B cell (primary cell): ENCODE measurements around the gene HRK.

ENCODE experiments used
- CTCF ChIP-seq: fragments of 200-600 bp; IDR thresholded peaks from one replicate; pipeline ENCODE4 v1.8.0; 2022; ENCODE audit warnings: antibody characterized with exemption, mild to moderate bottlenecking
- EZH2 ChIP-seq: IDR thresholded peaks from 2 replicates; pipeline ENCODE4 v1.6.1; 2012; ENCODE audit warnings: borderline replicate concordance, low read depth, mild to moderate bottlenecking, moderate library complexity, low read length; ENCODE audit not compliant: insufficient read depth, poor library complexity, severe bottlenecking

- TF ChIP-seq EZH2 (no peak), CTCF (no peak)
These were observed 6.8 kb downstream of the HRK start for GRCh38 chr12:116874324-116874995.
